Type B pancreatic cell (in vitro differentiated cells): ENCODE measurements around the gene NIN. TPM values are rescaled to one million over a fixed set of nuclear protein-coding genes. Genes with fewer than 3 reads are reported as not detected.

ENCODE experiments used
- DNase-seq: peaks from one replicate; pipeline ENCODE4 v3.0.0; 2021; ENCODE audit warnings: mixed read lengths; ENCODE audit not compliant: unreplicated experiment; ENCODE audit errors: extremely low spot score
- H3K27ac Mint-ChIP-seq: 2 replicates; pipeline ENCODE4 v1.8.0; 2021; ENCODE audit warnings: mild to moderate bottlenecking, mixed read lengths
- H3K27me3 Mint-ChIP-seq: 2 replicates; pipeline ENCODE4 v1.8.0; 2021; ENCODE audit warnings: mixed read lengths
- H3K36me3 Mint-ChIP-seq: 2 replicates; pipeline ENCODE4 v1.8.0; 2021; ENCODE audit warnings: mixed read lengths
- H3K4me1 Mint-ChIP-seq: one replicate; pipeline ENCODE4 v1.8.0; 2021; ENCODE audit warnings: mixed read lengths; ENCODE audit not compliant: unreplicated experiment
- H3K4me3 Mint-ChIP-seq: 2 replicates; pipeline ENCODE4 v1.8.0; 2021; ENCODE audit warnings: mild to moderate bottlenecking, mixed read lengths
- H3K9me3 Mint-ChIP-seq: 2 replicates; pipeline ENCODE4 v1.8.0; 2021; ENCODE audit warnings: mixed read lengths
- CTCF ChIP-seq: fragments of 200-600 bp; sonication (generic); conservative IDR thresholded peaks from 2 replicates; pipeline ENCODE4 v1.5.0; 2021; ENCODE audit warnings: antibody characterized with exemption, mild to moderate bottlenecking
- total RNA-seq: library from RNA; stranded (reverse); gene quantifications from 2 replicates; pipeline ENCODE4 v1.2.1, GENCODE V29; 2021; ENCODE audit warnings: low replicate concordance

Gene NIN
- total RNA-seq, 1 donor from 2014 or later, result 40.5 TPM

- H3K27ac Mint-ChIP-seq, result no peak overlapping the region
- no peak overlapping the region for H3K4me3 Mint-ChIP-seq
- TF ChIP-seq CTCF, result no peak
- H3K4me1 Mint-ChIP-seq, result peaks cover 4% of the 10 kb centered on the region
- H3K27me3 Mint-ChIP-seq, result no peaks in the 10 kb centered on the region
- DNase-seq, result no peak
- H3K9me3 Mint-ChIP-seq, result no peaks in the 10 kb centered on the region
- peaks cover 36% of the 10 kb centered on the region for H3K36me3 Mint-ChIP-seq
Measured at GRCh38 chr14:50744231-50744630, 86.7 kb downstream of the NIN start.

DNA sequence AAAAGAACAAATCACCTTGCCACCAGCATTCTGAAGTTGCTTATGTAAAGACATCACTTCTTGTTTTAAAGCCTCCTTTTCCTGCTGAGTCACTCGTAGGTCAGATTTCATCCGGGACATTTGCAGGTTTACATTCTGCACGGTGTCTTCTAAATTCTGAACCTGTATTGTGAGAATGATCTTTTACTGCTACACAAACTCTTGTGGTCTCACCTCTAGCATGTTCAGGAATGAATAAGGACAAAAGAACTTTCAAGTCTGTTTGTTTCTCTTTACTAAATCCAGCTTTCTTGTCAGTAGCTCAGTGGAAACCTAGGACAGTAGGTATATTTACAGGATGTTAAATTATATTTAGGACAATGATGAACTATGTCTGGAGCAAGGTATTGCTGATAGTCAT, 89.4 kb downstream of the NIN start:
- H3K4me3 Mint-ChIP-seq, result no peak overlapping the region
- peak overlapping the region; percentile 52 for H3K27ac Mint-ChIP-seq
- peaks cover 28% of the 10 kb centered on the region for H3K36me3 Mint-ChIP-seq
- no peaks in the 10 kb centered on the region for H3K9me3 Mint-ChIP-seq
- H3K4me1 Mint-ChIP-seq, result peaks cover 4% of the 10 kb centered on the region
- DNase-seq, result no peak
- no peak for TF ChIP-seq CTCF
- H3K27me3 Mint-ChIP-seq, result no peaks in the 10 kb centered on the region

DNA sequence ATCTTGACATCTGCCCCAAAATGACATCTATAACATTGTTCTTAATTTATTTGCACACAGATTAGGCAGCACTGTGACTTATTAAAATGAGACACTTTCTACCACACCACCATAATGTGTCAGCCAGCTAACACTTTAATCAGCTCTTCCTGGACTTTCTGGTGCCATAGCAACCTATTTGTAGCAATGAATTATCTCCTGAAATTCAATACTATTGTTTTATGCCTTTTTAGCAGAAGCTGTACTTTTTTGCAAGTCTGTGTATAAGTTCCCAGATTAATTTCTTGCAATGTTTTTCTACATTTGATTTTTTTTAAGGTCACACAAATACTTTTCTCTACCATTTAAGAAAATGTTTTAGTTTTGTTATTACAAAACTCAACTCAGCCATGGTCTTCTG, 90.1 kb downstream of the NIN start:
- no peak for TF ChIP-seq CTCF
- DNase-seq, result no peak
- Mint-ChIP-seq H3K9me3 (no peaks in the 10 kb centered on the region), H3K4me1 (peaks cover 4% of the 10 kb centered on the region), H3K4me3 (no peak overlapping the region), H3K27ac (peak overlapping the region; percentile 52), H3K27me3 (no peaks in the 10 kb centered on the region), H3K36me3 (peaks cover 22% of the 10 kb centered on the region)

DNA sequence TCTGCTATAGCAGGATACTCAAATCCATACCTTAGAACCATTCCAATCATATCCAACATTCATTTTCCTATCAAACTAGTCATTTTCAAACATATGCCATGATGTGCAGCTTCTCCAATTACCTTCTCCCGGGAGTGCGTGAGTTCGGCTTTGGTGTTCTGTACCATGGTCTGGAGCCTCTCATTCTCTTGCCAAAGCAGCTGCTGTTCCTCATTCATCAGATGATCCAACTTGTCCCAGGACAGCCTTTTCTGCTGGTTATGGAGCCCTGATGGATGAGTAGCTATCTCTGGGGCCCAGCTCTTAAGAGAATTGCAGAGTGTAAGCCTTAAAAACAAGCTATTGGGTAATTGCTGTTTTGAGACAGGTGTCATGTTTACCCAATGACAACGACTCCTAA, 91.8 kb downstream of the NIN start:
- Mint-ChIP-seq H3K27ac (no peak overlapping the region), H3K9me3 (no peaks in the 10 kb centered on the region), H3K36me3 (peaks cover 22% of the 10 kb centered on the region), H3K27me3 (no peaks in the 10 kb centered on the region), H3K4me3 (no peak overlapping the region), H3K4me1 (peaks cover 4% of the 10 kb centered on the region)
- TF ChIP-seq CTCF, result no peak
- DNase-seq, result no peak

DNA sequence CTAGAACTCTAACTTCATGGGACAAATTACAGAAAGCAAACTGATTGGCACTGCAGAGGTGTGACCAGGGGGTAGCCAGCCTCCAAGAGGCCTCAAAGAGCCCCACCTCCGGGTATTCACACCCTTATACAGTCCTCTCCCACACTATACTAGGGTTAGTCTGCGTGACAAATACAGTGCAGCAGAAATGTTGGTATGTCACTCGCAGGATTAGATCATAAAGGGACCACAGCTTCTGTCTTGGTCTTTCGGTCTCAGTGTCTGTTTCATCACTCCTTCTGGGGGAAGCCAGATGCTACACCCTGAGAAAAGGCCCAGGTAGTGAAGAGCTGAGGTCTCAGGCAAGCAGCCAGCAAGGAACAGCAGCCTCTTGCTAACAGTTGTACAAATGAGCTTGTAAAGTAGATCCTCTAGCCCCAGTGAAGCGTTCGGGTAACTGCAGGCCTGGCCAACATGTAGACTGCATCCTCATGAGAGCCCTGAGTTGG, 94.0 kb downstream of the NIN start:
- Mint-ChIP-seq H3K27me3 (no peaks in the 10 kb centered on the region), H3K27ac (no peak overlapping the region), H3K4me3 (no peak overlapping the region), H3K4me1 (peaks cover 4% of the 10 kb centered on the region), H3K36me3 (peaks cover 16% of the 10 kb centered on the region), H3K9me3 (no peaks in the 10 kb centered on the region)
- no peak for TF ChIP-seq CTCF
- no peak for DNase-seq
